ENCODE data around the gene DGKE.

DNA sequence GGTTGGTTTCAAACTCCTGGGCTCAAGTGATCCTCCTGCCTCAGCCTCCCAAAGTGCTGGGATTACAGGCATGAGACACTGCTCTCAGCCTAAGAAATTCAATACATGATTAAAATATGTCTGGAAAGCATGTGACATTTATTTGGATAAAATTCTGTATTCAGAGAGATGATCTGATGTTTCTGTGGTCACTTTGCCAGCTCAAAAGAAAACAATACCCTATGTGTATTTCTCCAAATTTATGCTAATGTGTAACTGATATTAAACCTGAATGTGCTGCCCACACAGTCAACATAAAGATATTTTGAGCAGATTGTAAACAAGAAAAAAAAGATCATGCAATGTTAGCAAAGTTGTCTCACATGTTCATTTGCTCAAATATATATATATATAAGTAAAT lies 16.9 kb upstream of the DGKE start:
- TF ChIP-seq CTCF (tag by site-specific recombination; IDR thresholded peaks at IDR 0.05) (no peak), ZFP41 (tag by site-specific recombination; IDR thresholded peaks at IDR 0.05; ENCODE audit: borderline replicate concordance) (no peak), KLF16 (tag by site-specific recombination; IDR thresholded peaks at IDR 0.05) (no peak), ZNF138 (tag by site-specific recombination; IDR thresholded peaks at IDR 0.05; ENCODE audit: borderline replicate concordance) (no peak), HOXA7 (CRISPR knock-in tag; IDR thresholded peaks at IDR 0.05; ENCODE audit: borderline replicate concordance) (no peak), ZNF585B (tag by site-specific recombination; IDR thresholded peaks at IDR 0.05) (no peak), SP2 (tag by site-specific recombination; IDR thresholded peaks at IDR 0.05) (no peak), ZNF121 (tag by site-specific recombination; IDR thresholded peaks at IDR 0.05) (no peak), ZNF530 (tag by site-specific recombination; IDR thresholded peaks at IDR 0.05; ENCODE audit: low read depth) (no peak), ZNF311 (tag by site-specific recombination; IDR thresholded peaks at IDR 0.05; ENCODE audit: borderline replicate concordance) (no peak)
- TF ChIP-seq, protein P1, sequence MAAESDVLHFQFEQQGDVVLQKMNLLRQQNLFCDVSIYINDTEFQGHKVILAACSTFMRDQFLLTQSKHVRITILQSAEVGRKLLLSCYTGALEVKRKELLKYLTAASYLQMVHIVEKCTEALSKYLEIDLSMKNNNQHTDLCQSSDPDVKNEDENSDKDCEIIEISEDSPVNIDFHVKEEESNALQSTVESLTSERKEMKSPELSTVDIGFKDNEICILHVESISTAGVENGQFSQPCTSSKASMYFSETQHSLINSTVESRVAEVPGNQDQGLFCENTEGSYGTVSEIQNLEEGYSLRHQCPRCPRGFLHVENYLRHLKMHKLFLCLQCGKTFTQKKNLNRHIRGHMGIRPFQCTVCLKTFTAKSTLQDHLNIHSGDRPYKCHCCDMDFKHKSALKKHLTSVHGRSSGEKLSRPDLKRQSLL (tag by site-specific recombination; IDR thresholded peaks at IDR 0.05) = no peak

Measured in HEK293 (cell line).